Dedifferentiated amniotic fluid mesenchymal stem cell (primary cell): ENCODE measurements around the gene MYCBPAP.

Experiments used
- DNase-seq: peaks from one replicate; pipeline ENCODE4 v3.0.0-alpha.2; 2016; ENCODE audit errors: extremely low spot score

Gene MYCBPAP

DNA sequence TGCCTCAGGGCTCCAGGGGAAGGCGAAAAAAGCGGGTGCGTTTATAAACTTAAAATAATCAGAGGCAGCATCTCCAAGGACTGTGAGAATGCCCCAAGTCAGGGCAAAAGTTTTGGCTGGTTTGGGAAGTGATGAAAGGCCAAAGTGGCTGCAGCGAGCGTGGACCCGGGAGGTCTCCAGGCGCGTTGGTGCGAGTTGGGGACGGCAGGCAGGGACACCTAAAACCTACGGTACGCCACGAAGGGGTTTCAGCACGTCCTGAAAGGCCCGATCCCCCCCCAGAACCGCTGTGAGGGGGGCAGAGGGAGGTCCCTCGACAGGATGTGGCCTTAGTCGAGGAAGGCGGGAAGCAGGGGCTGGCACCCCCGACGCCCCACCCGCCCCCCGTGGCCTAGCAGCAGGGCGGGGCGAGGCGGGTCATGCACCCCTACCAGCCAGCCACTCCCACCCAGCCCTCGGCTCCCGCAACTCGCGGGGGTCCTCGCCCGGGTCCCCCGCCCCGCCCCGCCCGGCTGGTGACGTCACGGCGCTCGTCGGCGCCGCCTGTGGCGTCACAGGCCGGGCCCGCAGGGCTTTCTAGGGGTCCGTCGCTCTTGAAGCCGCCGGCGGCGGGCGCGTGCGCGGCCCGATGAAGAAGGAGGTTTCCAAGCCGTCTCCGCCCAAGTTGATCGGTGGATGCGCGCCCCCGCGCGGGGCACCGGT lies at the start of gene MYCBPAP:
Gene MYCBPAP, plus strand, starts transcription at position 569 of the 702 bp plus-strand sequence. CDS start 236 bp downstream, outside the sequence.
- DNase-seq: peak; percentile 60

GRCh38 chr17:50458701-50459676 lies 49.2 kb upstream of the MYCBPAP start:
- no peak for DNase-seq

- no peak for DNase-seq
Measured at GRCh38 chr17:50459756-50460155, 48.5 kb upstream of the MYCBPAP start.

- no peak for DNase-seq
Measured at GRCh38 chr17:50460831-50461526, 47.3 kb upstream of the MYCBPAP start.

- DNase-seq: no peak
Measured at GRCh38 chr17:50461550-50462132, 46.6 kb upstream of the MYCBPAP start.

DNA sequence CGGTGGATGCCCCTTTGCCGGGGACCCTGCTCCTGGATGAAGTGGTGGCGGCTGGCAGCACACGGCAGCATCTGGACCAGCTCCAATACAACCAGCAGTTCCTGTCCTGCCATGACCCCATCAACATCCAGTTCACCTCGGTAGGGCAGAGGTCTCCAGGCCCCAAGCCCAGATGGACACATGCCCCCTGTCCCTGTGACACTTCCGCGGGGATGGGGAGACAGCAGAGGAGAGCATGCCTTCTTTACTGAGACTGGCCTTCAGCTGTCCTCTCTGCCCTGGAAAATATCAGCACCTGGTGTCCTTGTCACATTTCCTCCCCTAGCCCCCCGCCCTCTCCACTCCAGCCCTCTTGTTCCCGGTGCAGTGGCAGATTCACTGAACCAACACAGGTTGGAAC lies 45.8 kb upstream of the MYCBPAP start:
- no peak for DNase-seq

- no peak for DNase-seq
Measured at GRCh38 chr17:50464121-50464520, 44.1 kb upstream of the MYCBPAP start.

DNA sequence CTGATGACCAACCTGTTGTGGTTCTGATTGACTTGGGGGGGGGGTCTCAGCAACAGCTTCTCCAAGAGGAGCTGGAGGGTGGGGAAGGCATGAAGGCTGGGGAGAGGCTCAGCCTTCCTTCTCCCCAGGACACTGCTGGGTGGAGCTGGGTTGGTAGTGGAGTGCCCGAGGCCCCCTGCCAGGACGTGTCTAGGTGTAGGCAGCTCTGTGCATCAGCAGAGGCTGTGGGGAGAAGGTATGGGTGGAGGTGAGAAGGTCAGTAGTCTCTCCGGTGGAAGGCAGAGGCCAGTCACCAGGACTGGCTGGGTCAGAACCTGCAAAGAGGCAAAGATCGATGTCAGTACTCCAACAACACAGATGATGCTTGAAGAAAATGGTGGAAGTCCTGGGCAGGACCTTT lies 43.5 kb upstream of the MYCBPAP start:
- DNase-seq: no peak

DNA sequence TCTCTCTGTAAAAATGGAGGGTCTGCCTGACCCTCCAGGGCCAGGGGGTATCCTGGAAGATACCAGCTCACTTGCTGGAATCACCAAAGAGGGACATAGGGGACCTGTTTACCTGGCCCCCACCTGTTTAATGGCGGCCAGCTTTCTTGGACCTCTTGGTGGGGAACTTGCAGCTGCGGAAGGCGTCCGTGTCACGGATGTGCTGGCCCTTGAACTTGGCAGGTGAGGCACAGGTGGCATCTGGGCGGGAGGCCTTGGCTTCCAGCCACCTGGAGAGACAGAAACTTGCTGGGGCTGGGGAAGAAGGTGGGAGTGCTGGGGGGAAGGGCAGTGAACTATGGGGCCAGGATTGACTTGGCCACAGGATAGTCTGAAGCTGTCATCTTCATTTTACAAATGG lies 43.1 kb upstream of the MYCBPAP start:
- no peak for DNase-seq

DNA sequence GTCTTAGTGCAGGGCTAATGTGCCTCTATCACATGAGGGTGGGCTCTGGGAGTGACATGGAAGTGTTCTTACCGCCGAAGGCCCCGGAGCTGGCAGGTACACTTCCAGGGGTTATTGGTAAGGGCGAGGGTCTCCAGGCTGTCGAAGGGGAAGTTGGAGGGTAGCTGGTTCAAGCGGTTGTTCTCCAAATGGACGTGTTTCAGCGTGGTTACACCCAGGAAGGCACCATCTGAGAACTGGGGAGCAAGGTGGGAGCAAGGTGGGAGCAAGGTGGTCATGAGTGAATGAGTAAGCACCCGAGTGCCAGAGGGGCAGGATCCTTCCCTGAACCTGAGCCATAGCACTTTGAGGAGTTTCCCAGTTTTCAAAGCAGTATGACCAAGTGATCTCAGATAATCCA lies 42.6 kb upstream of the MYCBPAP start:
- DNase-seq: no peak

- DNase-seq: no peak
Measured at GRCh38 chr17:50466371-50467113, 41.7 kb upstream of the MYCBPAP start.

- DNase-seq: no peak
Measured at GRCh38 chr17:50467114-50467854, 41.0 kb upstream of the MYCBPAP start.

- DNase-seq: no peak
Measured at GRCh38 chr17:50467855-50468303, 40.4 kb upstream of the MYCBPAP start.

- no peak for DNase-seq
Measured at GRCh38 chr17:50468304-50469207, 39.7 kb upstream of the MYCBPAP start, which contains the start of gene CHAD. CHAD (minus strand) TSS chr17:50468880; CDS start chr17:50468813, 67 bp downstream.

DNA sequence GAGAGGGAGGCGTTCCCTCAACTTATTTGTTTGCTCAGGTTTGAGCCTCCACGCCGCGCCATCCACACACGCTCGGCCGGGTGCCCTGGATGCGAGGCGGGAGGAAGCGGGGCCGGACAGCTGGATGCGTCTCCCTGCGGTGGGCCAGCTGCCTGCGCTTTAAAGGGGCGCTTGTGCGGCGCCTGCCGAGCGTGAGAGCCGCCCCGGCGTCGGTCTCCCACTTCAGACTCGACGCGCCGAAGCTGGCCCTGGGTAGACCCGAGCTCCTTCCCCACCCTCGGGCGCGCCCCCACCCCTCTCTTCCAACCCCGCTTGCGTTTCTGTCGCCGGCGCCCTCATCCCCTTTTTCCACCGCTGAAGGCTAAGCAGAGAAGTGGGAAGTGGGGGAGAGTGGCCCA lies 39.0 kb upstream of the MYCBPAP start:
- DNase-seq: no peak

- DNase-seq: no peak
Measured at GRCh38 chr17:50469671-50470305, 38.5 kb upstream of the MYCBPAP start.

DNA sequence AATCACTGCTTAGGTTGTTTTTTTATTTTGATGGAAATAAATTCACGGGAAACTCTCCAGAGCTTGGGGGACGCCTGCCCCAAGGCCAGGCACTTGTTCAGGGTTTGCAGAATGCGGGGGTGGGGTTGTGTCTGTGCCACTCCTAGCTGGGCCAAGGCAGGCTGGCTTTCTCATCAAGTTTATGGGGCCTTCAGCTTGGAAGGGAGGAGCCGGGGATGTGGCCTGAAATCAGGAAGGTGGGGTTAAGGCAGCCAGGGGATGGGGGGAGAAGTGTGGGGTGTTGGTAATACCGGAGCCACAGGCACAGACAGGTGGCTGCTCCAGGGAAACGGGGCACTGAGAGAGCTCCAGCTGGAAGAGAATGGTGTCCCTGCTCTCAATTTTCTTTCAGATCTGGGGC lies 37.8 kb upstream of the MYCBPAP start:
- no peak for DNase-seq

DNA sequence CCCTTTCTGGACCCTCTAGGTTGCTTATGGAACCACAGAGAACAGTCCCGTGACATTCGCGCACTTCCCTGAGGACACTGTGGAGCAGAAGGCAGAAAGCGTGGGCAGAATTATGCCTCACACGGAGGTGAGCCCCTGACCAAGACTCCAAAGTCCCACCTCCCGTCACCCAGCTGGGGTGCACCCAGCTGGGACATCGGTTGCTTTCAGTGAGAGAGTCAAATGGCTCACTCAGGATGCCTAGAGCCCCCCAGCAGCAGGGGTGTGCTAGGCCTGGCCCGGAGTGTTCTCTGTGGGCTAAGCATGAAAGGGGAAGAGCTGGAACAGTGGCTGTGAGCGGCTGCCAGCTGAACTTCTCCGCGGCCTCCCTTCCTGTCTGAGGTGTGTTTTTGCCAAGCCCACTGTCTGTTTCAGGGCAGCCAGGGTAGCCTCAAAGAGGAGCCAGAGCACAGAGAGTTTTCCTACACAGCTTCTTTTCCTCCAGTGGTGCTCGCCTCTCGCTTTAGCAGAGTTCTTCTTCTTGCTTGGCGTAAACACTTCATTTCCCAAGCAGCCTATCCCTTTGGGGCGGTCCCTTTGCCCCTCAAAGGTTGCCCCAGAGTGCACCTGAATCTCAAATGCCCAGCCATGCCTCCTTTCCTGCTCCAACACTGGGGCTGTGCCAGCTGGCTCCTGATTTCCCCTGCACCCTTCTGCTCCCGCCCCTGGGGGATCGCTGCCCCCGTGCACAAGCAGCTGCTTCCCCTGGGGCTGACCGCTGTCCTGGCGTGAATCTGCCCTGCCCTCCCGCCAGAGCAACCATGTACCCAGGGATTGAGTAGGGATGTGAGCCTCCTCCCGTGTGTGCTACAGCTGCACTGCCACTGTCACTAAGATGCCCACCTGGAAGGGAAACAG lies 37.0 kb upstream of the MYCBPAP start:
- DNase-seq: no peak
